Renal cortical epithelial cell (primary cell): Measurements from ENCODE around the gene DCDC1. TPM values are rescaled to one million over a fixed set of nuclear protein-coding genes. Genes with fewer than 3 reads are reported as not detected.
"Not testable (repeated sequence)": the region's sequence is repeated elsewhere in the genome, so short reads cannot be mapped to it uniquely, and the experiment has no call there.

Experiments
- DNase-seq: peaks from one replicate; pipeline ENCODE4 v3.0.0-alpha.2; 2011; ENCODE audit warnings: low read depth
- total RNA-seq: library from RNA; depleted of rRNA; stranded (reverse); fragments of >200 nt; gene quantifications from 2 replicates; pipeline ENCODE4 v1.2.3, GENCODE V29; 2014

DCDC1 gene
- total RNA-seq, 1 donor from 2014 or later: 6.8 TPM

DNA sequence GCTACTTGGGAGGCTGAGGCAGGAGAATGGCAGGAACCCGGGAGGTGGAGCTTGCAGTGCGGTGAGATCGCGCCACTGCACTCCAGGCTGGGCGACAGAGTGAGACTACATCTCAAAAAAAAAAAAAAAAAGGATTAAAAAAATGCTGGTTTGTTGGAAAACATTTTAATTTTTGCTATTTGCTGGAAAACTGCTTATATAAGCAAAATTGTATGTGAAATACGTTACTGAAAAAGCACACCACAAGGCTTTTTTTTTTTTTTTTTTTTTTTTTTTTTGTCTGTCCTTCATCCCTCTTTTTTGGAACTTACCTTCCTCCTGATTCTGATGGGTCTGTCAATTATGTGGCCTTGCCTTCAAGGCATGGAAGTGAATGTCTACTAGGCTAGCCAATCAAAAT lies 40.8 kb downstream of the DCDC1 start:
- DNase-seq: no peak

DNA sequence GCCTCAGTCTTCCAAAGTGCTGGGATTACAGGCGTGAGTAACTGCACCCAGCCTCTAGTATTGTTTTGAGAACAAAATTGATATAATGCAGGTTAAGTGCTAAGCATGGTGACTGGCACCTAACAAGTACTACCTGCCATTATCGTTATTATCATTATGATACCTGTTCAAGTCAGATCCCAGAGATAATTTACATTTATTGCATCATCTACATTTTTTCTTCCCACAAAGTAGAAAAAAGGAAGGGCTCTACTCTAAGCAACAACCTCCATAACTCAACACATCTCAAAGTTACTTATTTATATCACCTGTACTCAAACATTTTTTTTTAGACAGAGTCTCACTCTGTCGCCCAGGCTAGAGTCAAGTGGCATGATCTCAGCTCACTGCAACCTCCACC lies 42.1 kb downstream of the DCDC1 start:
- DNase-seq: no peak

DNA sequence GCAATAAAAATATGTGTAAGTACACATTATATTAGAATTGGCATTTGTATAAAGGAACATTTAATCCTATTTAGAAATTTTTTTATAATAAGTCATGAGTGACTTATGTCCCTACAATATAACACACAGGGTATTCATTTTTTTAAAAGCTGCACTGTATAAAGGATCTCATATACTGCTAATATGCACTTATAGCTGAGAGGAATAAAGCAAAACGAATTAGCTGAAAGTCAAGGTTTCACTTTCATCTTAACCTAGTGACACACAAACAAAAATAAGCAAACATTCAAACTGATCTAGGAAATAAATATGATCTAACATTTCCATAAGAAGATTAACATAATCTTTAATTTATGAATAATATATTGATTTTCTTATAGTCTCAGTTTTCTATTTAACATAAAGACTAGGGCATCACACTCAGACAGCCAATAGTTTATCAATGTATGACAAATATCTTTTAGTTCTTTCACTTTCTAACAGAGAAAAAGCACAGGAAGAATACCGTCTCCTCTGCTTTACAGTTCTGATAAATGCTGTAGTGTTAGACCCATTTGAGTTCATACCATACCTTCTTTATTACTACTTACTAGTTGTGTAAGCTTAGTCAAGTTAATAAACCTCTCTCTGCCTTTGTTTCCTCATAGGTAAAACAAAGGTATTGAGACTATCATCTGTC lies 42.9 kb downstream of the DCDC1 start:
- DNase-seq: no peak

DNA sequence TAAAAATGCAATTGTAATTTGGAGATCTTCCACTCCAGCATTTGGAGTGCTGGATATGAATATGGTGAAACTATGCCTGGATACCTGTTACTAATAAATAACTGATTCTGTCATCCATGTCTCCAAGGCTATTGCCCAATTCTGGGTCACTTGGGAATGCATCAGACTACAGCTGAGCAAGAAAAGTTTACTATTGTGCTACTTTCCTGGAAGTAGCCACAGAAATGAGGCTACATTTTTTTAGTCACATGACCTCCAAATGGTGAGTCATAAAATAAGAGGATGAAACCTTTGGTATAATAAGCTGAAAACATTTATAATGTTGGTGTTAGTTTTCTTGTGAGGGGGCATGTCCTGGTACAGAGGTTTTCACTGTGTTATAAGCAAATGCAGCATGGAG lies 44.4 kb downstream of the DCDC1 start:
- peak; percentile 98 for DNase-seq

- no peak for DNase-seq
Measured at GRCh38 chr11:31323145-31323544, 46.4 kb downstream of the DCDC1 start.

- DNase-seq: not testable (repeated sequence)
Measured at GRCh38 chr11:31321494-31321893, 48.0 kb downstream of the DCDC1 start.

GRCh38 chr11:31303644-31304180 lies 65.8 kb downstream of the DCDC1 start:
- no peak for DNase-seq

- DNase-seq: peak; percentile 23
Measured at GRCh38 chr11:31301549-31302510, 67.7 kb downstream of the DCDC1 start.

- no peak for DNase-seq
Measured at GRCh38 chr11:31295308-31295707, 74.2 kb downstream of the DCDC1 start.

DNA sequence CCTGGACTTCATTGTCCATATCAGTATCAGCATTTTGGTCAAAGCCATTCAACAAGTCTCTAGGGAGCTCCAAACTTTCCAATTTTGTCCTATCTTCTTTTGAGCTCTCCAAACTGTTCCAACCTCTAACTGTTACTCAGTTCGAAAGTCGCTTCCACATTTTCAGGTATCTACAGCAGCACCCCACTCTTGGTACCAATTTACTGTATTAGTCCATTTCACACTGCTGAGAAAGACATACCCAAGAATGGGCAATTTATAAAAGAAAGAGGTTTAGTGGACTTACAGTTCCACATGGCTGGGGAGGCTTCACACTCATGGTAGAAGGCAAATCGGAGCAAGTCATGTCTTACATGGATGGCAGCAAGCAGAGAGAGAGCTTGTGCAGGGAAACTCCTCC lies 96.0 kb downstream of the DCDC1 start:
- DNase-seq: not testable (repeated sequence)

DNA sequence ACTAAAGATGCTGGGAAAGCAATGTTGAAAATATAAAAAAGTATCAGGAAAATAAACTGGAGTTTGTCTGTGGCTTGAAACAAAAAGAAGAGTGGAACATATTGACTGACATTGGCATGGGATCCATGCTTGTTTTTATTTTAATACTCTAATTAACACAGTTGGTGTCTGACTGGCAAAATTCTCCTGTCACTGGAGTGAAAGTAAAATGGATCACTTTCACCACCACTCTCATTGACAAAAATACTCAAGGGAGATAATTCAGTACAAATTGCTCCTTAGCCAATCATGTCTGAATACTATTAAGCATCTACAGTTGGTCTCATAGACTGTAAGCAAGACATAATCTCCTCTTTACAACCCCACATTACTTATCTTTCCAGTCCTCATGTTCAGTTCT lies 101.8 kb downstream of the DCDC1 start:
- no peak for DNase-seq

DNA sequence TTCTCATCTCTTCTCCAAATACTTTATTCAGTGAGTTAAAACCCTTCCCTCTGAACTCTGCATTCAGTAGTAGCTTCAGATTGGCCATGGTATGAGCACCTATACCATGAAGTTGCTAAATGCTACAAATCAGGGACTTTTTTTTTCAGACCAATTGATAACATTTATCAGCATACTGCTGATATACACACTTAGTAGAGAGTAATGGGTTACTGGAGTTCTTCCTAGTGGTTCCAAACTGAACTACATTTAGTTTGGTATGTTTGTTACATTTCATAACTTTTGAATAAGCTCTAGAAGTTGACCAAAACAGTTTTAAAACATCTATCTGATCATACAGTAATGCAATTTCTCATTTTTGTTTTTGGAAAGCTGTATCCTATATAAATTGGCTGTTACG lies 104.7 kb downstream of the DCDC1 start:
- no peak for DNase-seq

DNA sequence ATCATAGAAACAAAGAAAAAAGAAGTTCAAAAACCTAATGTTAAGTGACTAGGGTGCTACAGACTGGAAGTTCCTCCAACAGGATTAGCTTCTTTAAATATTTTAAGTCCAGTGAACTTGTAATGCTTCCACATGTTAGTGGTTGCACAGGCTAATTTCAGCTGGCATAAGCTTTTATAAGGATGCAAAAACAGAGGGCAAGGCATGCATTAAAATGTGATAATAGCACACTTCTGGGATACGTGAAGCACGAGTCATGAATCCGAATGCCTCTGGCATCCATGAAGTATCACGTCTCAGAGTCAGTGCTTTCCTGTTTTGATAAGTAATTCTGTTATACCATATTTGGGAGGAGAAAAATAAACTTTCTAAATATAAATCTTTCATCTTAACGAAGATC lies 106.8 kb downstream of the DCDC1 start:
- peak; percentile 81 for DNase-seq

- no peak for DNase-seq
Measured at GRCh38 chr11:31259797-31260196, 109.7 kb downstream of the DCDC1 start.

DNA sequence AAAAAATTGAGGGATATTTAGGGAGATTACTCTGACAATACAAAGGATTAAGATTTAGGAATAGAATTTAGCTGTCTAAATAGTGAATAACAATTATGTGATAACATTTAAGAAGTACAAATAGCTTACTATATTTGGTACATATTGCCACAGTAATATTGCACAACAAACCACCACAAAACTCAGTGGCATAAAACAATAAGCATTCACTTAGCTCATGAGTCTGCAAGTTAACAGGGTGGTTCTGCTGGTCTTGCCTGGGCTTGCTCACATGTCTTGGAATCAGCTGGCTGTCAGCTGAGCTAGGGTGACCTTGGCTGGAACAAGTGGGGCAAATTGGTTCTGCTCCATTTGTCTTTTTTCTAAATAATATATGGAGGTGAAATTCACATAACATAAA lies 115.1 kb downstream of the DCDC1 start:
- DNase-seq: peak; percentile 87

DNA sequence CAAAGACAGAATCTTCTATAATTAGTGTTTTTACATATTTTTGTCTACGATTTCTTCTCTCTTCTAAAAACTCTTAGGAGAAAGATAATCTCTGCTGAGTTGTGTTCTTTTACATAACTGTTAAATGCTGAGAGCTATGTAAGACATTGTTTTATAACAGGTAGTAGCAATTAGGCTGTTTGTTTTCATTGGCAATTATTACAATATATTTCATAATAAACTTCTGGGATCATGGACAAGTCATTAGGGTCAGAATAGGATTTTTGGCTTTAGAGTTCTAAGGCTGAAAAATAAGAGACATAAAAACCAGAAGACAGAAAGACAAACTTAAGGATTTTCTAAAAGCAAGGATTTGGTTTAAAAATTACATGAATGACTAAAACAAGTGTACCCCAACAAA lies 120.8 kb downstream of the DCDC1 start:
- DNase-seq: no peak

- no peak for DNase-seq
Measured at GRCh38 chr11:31247321-31247720, 122.2 kb downstream of the DCDC1 start.

DNA sequence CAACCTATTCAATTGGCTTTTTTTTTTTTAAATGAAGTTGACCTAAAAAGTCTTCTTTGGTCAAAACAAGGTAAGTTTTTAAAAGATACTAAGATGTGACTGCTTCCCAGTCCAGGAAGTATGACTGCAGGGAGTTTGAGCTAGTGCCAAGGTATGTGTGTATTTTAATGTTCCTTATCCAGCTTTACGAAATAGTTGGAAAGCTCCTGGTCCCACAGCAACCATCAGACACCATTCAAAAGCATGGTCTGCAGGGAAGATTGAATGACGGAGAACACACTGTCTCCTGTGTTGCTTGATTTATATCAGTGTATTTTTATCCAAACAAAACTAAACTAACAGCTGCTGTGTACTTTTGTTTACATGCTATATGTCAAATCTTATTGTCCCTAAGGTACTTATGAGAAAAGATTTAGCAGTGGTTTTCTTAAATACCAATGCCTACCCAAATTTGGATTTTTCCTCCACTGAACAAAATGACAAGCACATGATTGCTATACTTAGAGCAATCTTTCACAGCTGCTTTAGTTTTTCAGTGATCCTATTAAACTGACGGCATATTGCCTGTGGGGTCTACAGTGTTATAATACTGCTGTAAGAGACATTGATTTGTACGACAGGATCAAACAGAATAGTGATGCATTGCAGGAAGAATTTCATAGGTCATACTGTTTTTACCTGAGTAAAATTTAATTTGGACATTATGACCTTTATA lies 122.9 kb downstream of the DCDC1 start:
- DNase-seq: peak; percentile 24

GRCh38 chr11:31243706-31244105 lies 125.8 kb downstream of the DCDC1 start:
- DNase-seq: no peak

DNA sequence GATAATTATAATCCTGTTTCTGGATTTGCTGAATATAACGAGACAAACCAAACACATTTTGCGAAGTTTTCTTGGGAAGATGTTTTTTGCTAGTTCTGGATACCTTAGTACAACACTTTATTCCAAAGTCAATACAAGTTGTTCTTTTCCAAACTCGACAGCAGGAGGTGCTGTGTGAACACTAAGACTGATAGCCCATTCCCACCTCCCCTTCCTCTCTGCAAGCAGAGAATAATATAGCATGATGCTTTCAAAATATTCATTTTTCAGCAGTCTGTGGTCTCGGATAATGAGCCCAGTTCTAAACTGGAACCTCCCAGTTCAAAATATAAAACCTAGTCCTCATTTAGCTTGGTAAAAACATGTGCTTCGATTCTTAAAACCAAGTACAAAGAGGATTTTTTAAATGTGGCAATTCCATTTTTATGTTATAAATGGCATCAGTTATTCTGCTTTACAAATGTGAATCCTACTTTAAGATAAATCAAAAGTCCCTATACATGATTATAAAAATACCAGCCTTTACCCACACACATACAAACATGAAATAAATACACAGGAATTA lies 129.1 kb downstream of the DCDC1 start:
- peak; percentile 66 for DNase-seq

DNA sequence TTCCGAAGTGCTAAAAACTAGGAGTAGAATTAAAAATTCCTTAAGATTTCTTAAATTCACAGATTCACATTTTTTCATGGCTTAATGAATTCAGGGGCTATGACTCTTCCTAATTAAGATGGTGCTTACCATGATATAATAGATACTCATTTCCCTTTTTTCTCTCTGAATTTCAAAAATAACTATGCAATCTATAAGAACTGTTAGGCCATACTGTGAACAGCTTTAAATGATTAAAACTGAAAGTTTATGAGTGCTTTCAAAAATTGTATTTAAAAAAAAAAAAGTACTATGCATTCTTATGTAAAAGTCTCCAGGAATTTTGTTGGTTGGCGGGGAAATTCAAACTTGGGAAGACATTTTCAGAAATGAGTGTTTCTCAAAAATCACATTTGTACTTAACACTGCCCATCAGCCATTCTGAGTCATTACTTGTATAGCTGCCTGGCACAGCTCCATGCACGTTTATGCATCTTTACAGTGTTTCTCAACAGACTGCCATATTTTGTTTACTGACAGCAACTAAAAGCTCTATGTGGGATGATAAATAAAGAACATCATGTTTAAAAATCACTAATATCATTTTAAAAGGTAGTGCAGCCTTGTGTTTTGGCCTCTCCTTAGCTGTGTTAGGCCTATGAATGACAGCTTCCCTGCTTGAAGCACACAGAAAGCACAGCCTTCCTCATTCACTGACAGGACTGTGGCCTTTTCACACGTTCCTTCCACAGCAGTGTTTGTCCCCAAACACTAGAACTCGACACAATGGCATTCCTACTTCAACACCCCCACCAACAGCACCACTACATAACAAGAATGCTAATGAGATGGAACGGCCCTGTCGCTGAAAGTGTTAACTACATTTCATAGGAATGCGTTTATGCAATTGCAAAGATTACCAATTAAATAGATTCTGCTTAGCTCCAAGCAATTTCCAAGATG lies 131.4 kb downstream of the DCDC1 start:
- DNase-seq: peak; percentile 65
